CD4-positive, alpha-beta T cell treated with Interleukin-21 for 1 hour (primary cell): Measurements from ENCODE around the gene PRKG1.

Experiments
- DNase-seq: peaks from one replicate; pipeline ENCODE4 v3.0.0-alpha.2; 2020

Gene PRKG1

GRCh38 chr10:52313256-52313932, 1239.1 kb downstream of the PRKG1 start:
- DNase-seq, result no peak

DNA sequence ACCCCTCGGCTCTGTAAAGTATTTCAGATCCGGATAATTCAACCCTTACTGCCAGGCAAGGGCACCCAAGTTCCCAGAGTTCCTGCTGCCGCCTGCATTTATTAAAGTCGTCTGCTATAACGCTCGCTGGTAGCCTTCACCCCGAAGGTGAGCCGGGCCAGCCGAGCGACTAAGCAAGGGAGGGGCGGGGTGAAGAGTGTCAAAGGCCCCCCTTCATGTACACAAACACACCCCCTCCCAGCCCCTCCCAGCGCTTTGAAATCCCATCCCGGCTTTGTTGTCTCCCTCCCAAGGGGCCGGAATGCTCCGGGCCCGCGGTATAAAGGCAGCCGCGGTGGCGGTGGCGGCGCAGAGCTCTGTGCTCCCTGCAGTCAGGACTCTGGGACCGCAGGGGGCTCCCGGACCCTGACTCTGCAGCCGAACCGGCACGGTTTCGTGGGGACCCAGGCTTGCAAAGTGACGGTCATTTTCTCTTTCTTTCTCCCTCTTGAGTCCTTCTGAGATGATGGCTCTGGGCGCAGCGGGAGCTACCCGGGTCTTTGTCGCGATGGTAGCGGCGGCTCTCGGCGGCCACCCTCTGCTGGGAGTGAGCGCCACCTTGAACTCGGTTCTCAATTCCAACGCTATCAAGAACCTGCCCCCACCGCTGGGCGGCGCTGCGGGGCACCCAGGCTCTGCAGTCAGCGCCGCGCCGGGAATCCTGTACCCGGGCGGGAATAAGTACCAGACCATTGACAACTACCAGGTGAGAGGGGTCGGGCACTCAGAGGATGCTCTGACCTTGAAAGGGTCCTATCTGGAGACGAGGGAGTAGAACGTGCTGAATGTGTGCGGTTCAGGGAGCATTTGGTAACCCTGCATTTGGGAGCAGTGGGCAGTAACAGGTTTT, 1239.9 kb downstream of the PRKG1 start, which contains the start of gene DKK1:
DKK1 (plus strand) TSS at position 349 of the 889 bp plus-strand sequence; CDS start at position 503, 154 bp downstream.
- peak; percentile 3 for DNase-seq

GRCh38 chr10:52314822-52315552, 1240.7 kb downstream of the PRKG1 start:
- DNase-seq, result no peak

- no peak for DNase-seq
Observed at GRCh38 chr10:52316001-52316400, 1241.7 kb downstream of the PRKG1 start.

DNA sequence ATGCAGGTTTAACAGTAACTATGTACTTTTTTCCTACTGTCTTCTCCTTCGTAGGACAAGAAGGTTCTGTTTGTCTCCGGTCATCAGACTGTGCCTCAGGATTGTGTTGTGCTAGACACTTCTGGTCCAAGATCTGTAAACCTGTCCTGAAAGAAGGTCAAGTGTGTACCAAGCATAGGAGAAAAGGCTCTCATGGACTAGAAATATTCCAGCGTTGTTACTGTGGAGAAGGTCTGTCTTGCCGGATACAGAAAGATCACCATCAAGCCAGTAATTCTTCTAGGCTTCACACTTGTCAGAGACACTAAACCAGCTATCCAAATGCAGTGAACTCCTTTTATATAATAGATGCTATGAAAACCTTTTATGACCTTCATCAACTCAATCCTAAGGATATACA, 1242.2 kb downstream of the PRKG1 start:
- no peak for DNase-seq

DNA sequence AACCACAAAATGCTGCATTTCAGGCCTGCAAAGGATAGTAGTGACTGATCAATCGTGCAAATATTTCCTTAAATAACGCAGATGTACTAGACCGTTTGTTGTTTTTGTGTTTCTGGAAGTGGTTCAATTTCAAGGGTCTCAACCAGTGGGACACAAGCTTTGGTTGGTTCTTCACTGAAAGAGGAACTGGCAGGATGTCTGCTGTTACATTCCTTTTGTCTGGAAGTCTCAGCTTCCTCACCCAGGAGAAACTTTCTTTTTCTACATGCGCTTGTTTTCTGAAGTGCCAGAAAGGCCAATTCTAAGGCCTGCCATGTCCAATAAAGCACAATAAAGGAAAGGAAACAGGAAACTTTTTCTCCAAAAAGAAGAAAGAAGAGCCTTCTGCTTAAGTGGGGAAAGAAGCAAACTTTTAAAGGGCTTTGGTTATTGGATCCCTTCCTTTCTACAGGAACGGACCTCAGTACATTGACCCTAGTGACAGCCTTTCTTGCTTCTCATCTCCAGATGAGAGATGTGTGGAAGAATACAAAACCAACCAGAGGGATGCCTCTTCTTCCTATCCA, 1243.9 kb downstream of the PRKG1 start:
- DNase-seq, result no peak

- DNase-seq, result no peak
Observed at GRCh38 chr10:52318822-52319464, 1244.7 kb downstream of the PRKG1 start.

GRCh38 chr10:52319926-52320325, 1245.6 kb downstream of the PRKG1 start:
- no peak for DNase-seq

DNA sequence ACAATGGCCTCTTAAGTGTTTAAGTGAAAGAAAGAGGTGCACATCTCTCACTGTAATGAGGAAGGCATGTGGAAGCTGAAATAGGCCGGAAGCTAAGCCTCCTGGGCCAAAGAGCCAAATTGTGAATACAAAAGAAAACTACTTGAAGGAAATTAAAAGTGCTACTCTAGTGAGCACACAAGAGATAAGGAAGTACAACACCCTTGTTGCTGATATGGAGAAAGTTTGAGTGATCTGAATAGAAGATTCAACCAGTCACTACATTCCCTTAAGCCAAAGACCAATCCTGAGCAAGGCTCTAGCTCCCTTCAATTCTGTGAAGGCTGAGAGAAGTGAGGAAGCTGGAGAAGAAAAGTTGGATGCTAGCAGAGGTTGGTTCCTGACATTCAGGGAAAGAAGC, 1248.0 kb downstream of the PRKG1 start:
- DNase-seq, result no peak

DNA sequence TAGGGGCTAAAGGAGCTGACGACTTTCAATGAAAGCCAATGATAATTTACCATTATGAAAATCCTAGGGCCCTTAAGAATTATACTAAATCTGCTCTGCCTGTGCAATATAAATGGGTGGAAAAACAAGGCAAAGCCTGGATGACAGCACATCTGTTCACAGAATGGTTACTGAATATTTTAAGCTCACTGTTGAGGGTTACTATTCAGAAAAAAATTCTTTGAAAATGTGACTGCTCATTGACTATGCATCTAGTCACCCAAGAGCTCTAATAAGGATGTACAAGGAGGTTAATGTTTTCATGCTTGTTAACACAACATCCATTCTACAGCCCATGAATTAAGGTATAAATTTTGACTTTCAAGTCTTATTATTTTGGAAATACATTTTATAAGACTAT, 1248.6 kb downstream of the PRKG1 start:
- no peak for DNase-seq

- no peak for DNase-seq
Observed at GRCh38 chr10:52326382-52326781, 1252.1 kb downstream of the PRKG1 start.

DNA sequence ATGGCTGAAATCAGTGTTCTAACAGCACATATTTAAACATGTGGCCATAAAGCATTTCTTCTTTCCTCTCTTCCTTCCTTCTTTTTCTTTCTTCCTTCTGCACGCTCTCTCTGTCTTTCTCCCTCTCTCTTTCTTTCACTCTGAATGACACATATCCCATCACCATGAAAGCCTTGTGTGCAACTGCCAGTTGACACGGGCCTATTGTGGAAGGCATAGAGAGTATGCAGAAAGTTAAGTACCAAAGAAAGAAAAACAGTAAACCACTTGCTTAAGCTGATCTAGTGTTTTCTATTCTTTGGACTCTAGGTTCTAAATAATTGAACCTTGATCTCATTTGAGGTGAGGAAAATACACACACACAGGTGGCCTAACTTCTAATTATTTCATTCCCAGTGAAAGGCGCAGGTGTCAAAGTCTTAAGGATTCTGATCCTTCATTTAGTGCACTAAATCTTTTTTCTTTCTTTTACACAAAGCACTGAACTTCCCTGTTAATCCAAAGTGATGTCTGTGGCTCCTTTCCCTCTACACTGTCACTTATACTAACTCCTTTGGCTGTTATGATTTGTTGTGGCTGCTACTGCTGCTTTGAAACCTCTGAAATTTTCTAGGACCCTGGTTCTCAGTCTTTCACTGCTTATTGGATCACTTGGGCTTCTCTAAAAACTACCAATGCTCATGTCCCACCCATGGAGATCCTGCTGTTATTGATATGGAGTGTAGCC, 1257.5 kb downstream of the PRKG1 start:
- no peak for DNase-seq

DNA sequence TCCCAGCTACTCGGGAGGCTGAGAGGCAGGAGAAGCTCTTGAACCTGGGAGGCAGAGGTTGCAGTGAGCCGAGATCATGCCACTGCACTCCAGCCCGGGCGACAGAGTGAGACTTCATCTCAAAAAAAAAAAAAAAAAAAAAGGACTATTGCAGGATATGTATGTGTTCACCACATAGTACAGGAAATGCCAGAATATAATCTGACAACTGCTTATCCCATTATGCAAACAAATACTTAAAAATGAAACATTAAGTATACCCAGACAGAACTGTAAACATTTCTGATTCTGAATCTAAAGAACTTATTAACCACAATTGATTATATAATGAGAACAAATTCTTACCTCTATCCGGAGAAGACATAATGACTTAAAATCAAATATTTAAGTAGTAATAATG, 1258.5 kb downstream of the PRKG1 start:
- no peak for DNase-seq

- no peak for DNase-seq
Observed at GRCh38 chr10:52334595-52334994, 1260.3 kb downstream of the PRKG1 start.

DNA sequence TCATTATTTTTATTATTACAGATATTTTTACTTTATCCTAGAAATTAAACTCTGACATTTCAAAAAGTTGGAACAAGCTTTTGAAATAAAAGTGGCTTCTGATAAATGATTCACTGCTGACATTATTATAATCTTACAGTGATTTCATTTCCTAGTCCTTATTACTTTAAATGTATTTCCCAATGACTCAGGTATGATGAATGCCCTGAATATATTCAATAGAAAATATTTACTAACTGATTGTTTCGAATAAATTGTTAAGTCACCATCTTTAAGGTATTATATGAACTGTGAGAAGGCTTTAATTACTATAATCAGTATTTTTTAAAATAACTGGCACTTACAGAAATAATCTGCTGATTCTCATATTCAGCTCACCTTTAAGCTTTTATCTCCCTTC, 1261.4 kb downstream of the PRKG1 start:
- no peak for DNase-seq

DNA sequence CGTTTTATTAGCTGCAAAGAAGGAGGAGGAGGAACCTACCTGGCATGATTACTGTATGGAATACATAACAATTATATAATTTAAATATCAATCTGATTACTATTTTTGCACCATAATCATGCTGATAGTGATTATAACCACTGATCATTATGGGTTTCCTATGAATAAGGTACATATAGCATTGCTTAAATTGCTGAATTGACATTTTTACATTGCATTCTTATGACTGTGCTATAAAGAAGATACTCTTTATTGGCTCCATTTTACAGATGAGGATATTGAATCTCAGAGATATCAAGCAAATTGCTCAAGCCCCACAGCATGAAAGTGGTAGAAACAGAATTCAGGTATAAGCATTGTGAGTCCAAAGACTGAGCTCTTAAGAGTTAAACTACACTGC, 1262.9 kb downstream of the PRKG1 start:
- no peak for DNase-seq

- DNase-seq, result no peak
Observed at GRCh38 chr10:52343439-52343838, 1269.2 kb downstream of the PRKG1 start.

- no peak for DNase-seq
Observed at GRCh38 chr10:52346394-52347326, 1272.4 kb downstream of the PRKG1 start.

- no peak for DNase-seq
Observed at GRCh38 chr10:52347327-52347667, 1273.0 kb downstream of the PRKG1 start.
